Measurements from ENCODE around the gene ANKRD55.

GRCh38 chr5:56257010-56257409 is 23.9 kb upstream of the ANKRD55 start:
- TF ChIP-seq POLR2AphosphoS5 (IDR thresholded peaks at IDR 0.05; ENCODE audit: borderline replicate concordance, low read depth, low read length) (no peak), EZH2 (IDR thresholded peaks at IDR 0.05) (no peak), FOXP2 (optimal IDR thresholded peaks at IDR 0.05; ENCODE audit: control extremely low read depth, extremely low read length, insufficient read depth) (no peak)

Measured in SK-N-MC (cell line).